ENCODE measurements around the gene TMTC1. TPM values are rescaled to one million over a fixed set of nuclear protein-coding genes. Genes with fewer than 3 reads are reported as not detected.

TMTC1 gene
- total and polyA plus RNA-seq, 2 experiments from 2014 or later: 4.8 to 24.3 TPM

DNA sequence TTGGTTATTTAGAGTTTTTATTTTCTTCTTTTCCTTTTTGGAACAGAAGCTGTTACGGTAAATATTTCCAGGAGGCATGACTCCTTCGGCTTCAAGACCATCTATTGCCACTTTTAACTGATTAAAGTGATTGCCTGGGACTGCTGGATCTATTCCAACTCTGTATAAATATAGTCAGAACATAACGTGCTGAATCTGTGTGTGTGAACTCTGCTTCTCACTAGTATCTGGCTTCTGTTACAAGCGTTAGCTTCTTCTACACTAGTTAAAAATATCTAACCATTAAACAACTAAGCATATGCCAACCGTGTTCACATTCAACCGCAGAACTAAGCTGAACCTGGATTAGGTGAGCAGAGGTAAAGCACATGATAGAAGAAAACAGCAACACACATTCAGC is 49.0 kb downstream of the TMTC1 start:
- Histone ChIP-seq H2AFZ (no peak overlapping the region), H3K36me3 (ENCODE audit: insufficient read depth) (no peaks in the 10 kb centered on the region), H3K79me2 (replicated peaks; ENCODE audit: insufficient read depth) (no peaks in the 10 kb centered on the region), H3K4me2 (no peak overlapping the region), H3K27me3 (ENCODE audit: insufficient read depth) (no peaks in the 10 kb centered on the region), H3F3A (replicated peaks; ENCODE audit: low read depth) (no peaks in the 10 kb centered on the region), H3K9me2 (ENCODE audit: insufficient read depth) (no peaks in the 10 kb centered on the region), H4K20me1 (replicated peaks; ENCODE audit: insufficient read depth) (peaks cover 4% of the 10 kb centered on the region; the same call in 1 of the 2 replicates), H3K4me1 (ENCODE audit: insufficient read depth) (no peaks in the 10 kb centered on the region), H3K27ac (ENCODE audit: low read depth) (no peak overlapping the region), H3K4me3 (no peak overlapping the region)
- ATAC-seq: no peak
- no peak for TF ChIP-seq NANOG (IDR thresholded peaks at IDR 0.05; ENCODE audit: borderline replicate concordance)
- TF ChIP-seq ZNF114 (CRISPR knock-in tag; IDR thresholded peaks at IDR 0.05): no peak
- TF ChIP-seq ZNF331 (CRISPR knock-in tag; IDR thresholded peaks at IDR 0.05; ENCODE audit: low read depth): no peak
- TF ChIP-seq, protein P1, sequence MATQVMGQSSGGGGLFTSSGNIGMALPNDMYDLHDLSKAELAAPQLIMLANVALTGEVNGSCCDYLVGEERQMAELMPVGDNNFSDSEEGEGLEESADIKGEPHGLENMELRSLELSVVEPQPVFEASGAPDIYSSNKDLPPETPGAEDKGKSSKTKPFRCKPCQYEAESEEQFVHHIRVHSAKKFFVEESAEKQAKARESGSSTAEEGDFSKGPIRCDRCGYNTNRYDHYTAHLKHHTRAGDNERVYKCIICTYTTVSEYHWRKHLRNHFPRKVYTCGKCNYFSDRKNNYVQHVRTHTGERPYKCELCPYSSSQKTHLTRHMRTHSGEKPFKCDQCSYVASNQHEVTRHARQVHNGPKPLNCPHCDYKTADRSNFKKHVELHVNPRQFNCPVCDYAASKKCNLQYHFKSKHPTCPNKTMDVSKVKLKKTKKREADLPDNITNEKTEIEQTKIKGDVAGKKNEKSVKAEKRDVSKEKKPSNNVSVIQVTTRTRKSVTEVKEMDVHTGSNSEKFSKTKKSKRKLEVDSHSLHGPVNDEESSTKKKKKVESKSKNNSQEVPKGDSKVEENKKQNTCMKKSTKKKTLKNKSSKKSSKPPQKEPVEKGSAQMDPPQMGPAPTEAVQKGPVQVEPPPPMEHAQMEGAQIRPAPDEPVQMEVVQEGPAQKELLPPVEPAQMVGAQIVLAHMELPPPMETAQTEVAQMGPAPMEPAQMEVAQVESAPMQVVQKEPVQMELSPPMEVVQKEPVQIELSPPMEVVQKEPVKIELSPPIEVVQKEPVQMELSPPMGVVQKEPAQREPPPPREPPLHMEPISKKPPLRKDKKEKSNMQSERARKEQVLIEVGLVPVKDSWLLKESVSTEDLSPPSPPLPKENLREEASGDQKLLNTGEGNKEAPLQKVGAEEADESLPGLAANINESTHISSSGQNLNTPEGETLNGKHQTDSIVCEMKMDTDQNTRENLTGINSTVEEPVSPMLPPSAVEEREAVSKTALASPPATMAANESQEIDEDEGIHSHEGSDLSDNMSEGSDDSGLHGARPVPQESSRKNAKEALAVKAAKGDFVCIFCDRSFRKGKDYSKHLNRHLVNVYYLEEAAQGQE (IDR thresholded peaks at IDR 0.05; ENCODE audit: unreplicated experiment): no peak
- TF ChIP-seq EZH2phosphoT487 (IDR thresholded peaks at IDR 0.05; ENCODE audit: unreplicated experiment): no peak
- TF ChIP-seq, protein P2, sequence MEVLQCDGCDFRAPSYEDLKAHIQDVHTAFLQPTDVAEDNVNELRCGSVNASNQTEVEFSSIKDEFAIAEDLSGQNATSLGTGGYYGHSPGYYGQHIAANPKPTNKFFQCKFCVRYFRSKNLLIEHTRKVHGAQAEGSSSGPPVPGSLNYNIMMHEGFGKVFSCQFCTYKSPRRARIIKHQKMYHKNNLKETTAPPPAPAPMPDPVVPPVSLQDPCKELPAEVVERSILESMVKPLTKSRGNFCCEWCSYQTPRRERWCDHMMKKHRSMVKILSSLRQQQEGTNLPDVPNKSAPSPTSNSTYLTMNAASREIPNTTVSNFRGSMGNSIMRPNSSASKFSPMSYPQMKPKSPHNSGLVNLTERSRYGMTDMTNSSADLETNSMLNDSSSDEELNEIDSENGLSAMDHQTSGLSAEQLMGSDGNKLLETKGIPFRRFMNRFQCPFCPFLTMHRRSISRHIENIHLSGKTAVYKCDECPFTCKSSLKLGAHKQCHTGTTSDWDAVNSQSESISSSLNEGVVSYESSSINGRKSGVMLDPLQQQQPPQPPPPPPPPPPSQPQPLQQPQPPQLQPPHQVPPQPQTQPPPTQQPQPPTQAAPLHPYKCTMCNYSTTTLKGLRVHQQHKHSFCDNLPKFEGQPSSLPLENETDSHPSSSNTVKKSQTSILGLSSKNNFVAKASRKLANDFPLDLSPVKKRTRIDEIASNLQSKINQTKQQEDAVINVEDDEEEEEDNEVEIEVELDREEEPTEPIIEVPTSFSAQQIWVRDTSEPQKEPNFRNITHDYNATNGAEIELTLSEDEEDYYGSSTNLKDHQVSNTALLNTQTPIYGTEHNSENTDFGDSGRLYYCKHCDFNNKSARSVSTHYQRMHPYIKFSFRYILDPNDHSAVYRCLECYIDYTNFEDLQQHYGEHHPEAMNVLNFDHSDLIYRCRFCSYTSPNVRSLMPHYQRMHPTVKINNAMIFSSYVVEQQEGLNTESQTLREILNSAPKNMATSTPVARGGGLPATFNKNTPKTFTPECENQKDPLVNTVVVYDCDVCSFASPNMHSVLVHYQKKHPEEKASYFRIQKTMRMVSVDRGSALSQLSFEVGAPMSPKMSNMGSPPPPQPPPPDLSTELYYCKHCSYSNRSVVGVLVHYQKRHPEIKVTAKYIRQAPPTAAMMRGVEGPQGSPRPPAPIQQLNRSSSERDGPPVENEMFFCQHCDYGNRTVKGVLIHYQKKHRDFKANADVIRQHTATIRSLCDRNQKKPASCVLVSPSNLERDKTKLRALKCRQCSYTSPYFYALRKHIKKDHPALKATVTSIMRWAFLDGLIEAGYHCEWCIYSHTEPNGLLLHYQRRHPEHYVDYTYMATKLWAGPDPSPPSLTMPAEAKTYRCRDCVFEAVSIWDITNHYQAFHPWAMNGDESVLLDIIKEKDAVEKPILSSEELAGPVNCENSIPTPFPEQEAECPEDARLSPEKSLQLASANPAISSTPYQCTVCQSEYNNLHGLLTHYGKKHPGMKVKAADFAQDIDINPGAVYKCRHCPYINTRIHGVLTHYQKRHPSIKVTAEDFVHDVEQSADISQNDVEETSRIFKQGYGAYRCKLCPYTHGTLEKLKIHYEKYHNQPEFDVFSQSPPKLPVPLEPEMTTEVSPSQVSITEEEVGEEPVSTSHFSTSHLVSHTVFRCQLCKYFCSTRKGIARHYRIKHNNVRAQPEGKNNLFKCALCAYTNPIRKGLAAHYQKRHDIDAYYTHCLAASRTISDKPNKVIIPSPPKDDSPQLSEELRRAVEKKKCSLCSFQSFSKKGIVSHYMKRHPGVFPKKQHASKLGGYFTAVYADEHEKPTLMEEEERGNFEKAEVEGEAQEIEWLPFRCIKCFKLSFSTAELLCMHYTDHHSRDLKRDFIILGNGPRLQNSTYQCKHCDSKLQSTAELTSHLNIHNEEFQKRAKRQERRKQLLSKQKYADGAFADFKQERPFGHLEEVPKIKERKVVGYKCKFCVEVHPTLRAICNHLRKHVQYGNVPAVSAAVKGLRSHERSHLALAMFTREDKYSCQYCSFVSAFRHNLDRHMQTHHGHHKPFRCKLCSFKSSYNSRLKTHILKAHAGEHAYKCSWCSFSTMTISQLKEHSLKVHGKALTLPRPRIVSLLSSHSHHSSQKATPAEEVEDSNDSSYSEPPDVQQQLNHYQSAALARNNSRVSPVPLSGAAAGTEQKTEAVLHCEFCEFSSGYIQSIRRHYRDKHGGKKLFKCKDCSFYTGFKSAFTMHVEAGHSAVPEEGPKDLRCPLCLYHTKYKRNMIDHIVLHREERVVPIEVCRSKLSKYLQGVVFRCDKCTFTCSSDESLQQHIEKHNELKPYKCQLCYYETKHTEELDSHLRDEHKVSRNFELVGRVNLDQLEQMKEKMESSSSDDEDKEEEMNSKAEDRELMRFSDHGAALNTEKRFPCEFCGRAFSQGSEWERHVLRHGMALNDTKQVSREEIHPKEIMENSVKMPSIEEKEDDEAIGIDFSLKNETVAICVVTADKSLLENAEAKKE (CRISPR knock-in tag; IDR thresholded peaks at IDR 0.05): no peak
- TF ChIP-seq, protein P3, sequence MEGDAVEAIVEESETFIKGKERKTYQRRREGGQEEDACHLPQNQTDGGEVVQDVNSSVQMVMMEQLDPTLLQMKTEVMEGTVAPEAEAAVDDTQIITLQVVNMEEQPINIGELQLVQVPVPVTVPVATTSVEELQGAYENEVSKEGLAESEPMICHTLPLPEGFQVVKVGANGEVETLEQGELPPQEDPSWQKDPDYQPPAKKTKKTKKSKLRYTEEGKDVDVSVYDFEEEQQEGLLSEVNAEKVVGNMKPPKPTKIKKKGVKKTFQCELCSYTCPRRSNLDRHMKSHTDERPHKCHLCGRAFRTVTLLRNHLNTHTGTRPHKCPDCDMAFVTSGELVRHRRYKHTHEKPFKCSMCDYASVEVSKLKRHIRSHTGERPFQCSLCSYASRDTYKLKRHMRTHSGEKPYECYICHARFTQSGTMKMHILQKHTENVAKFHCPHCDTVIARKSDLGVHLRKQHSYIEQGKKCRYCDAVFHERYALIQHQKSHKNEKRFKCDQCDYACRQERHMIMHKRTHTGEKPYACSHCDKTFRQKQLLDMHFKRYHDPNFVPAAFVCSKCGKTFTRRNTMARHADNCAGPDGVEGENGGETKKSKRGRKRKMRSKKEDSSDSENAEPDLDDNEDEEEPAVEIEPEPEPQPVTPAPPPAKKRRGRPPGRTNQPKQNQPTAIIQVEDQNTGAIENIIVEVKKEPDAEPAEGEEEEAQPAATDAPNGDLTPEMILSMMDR (conservative IDR thresholded peaks at IDR 0.05; ENCODE audit: low read depth in 2 of 2): no peak
- no peak for TF ChIP-seq EZH2 (IDR thresholded peaks at IDR 0.05; ENCODE audit: low read depth, unreplicated experiment)
- TF ChIP-seq JUNB (IDR thresholded peaks at IDR 0.05; ENCODE audit: unreplicated experiment): no peak
- TF ChIP-seq, protein P4, sequence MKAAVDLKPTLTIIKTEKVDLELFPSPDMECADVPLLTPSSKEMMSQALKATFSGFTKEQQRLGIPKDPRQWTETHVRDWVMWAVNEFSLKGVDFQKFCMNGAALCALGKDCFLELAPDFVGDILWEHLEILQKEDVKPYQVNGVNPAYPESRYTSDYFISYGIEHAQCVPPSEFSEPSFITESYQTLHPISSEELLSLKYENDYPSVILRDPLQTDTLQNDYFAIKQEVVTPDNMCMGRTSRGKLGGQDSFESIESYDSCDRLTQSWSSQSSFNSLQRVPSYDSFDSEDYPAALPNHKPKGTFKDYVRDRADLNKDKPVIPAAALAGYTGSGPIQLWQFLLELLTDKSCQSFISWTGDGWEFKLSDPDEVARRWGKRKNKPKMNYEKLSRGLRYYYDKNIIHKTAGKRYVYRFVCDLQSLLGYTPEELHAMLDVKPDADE (IDR thresholded peaks at IDR 0.05): no peak
- no peak for TF ChIP-seq STAT1 (IDR thresholded peaks at IDR 0.05; ENCODE audit: unreplicated experiment)
- Mint-ChIP-seq H3K27me3 (ENCODE audit: insufficient read depth, low read depth, poor library complexity) (peaks cover 3% of the 10 kb centered on the region), H3K27ac (no peak overlapping the region), H3K4me3 (no peak overlapping the region), H3K36me3 (ENCODE audit: low read depth) (peaks cover 17% of the 10 kb centered on the region), H3K9me3 (no peaks in the 10 kb centered on the region), H3K4me1 (peaks cover 8% of the 10 kb centered on the region; the same call in 2 of the 3 replicates)
- no peak for DNase-seq (ENCODE audit: low spot score)
